AG04450 (cell line): ENCODE measurements around the gene DPYSL4. TPM values are rescaled to one million over a fixed set of nuclear protein-coding genes. Genes with fewer than 3 reads are reported as not detected.

Source experiments
- CTCF ChIA-PET: fragments of 300-600, 350-600 bp; formaldehyde crosslinking; extraction: SDS; loops from one replicate; lab custom pipeline; 2022; ENCODE audit warnings: antibody characterized with exemption, inconsistent platforms; lab: Charles Lee
- POLR2A ChIA-PET: fragments of 350-600 bp; formaldehyde crosslinking; extraction: SDS; loops from one replicate; lab custom pipeline; 2021; ENCODE audit warnings: antibody characterized with exemption, inconsistent platforms; lab: Yijun Ruan, JAX
- DNase-seq: peaks from one replicate; pipeline ENCODE4 v3.0.0-alpha.2; 2011; ENCODE audit warnings: low read depth, low spot score
- H3K27ac ChIP-seq: one replicate; pipeline ENCODE4 v1.5.1; 2012; ENCODE audit warnings: low read depth, low read length, control low read depth
- H3K27me3 ChIP-seq: one replicate; pipeline ENCODE4 v1.6.0; 2012; ENCODE audit warnings: low read length; ENCODE audit not compliant: control insufficient read depth, insufficient read depth
- H3K4me3 ChIP-seq: 2 replicates; pipeline ENCODE4 v1.5.1; 2011; ENCODE audit warnings: mild to moderate bottlenecking, low read depth, low read length, control low read depth
- H3K9me3 ChIP-seq: 2 replicates; pipeline ENCODE4 v1.5.1; 2012; ENCODE audit warnings: low read length; ENCODE audit not compliant: control insufficient read depth, insufficient read depth
- polyA plus RNA-seq: library from polyadenylated mRNA; depleted of rRNA; stranded (reverse); fragments of >200 nt; gene quantifications from 2 replicates; pipeline ENCODE4 v1.2.3, GENCODE V29; 2011
- TF ChIP-seq, protein P1 (sequence below): IDR thresholded peaks from 2 replicates; pipeline ENCODE4 v1.5.1; 2011; ENCODE audit warnings: low read depth, low read length, control low read depth, inconsistent platforms

Gene DPYSL4
- polyA plus RNA-seq, 1 experiment = 9.0 TPM

DNA sequence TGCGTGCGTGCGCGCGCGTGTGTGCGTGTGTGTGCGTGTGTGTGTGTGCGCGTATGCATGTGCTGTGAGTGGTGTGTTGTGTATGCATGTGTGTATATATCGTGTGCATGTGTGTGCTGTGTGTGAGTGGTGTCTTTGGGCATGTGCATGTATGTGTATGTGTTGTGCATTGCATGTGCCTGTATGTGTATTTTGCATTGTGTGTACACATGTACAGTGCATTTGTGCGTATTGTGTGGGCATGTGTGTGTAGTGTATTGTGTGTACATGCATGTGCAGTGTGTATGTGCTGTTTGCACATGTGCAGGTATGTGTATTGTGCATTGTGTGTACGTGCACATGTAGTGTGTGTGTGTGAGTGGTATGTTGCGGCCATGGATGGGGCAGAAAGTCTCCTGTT is 6.0 kb upstream of the DPYSL4 start:
- Histone ChIP-seq H3K27me3 (peaks cover 22% of the 10 kb centered on the region), H3K9me3 (no peaks in the 10 kb centered on the region; the same call in 1 of the 2 replicates), H3K27ac (no peak overlapping the region), H3K4me3 (no peak overlapping the region)
- TF ChIP-seq, protein P1, sequence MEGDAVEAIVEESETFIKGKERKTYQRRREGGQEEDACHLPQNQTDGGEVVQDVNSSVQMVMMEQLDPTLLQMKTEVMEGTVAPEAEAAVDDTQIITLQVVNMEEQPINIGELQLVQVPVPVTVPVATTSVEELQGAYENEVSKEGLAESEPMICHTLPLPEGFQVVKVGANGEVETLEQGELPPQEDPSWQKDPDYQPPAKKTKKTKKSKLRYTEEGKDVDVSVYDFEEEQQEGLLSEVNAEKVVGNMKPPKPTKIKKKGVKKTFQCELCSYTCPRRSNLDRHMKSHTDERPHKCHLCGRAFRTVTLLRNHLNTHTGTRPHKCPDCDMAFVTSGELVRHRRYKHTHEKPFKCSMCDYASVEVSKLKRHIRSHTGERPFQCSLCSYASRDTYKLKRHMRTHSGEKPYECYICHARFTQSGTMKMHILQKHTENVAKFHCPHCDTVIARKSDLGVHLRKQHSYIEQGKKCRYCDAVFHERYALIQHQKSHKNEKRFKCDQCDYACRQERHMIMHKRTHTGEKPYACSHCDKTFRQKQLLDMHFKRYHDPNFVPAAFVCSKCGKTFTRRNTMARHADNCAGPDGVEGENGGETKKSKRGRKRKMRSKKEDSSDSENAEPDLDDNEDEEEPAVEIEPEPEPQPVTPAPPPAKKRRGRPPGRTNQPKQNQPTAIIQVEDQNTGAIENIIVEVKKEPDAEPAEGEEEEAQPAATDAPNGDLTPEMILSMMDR = no peak
- DNase-seq = no peak
- POLR2A ChIA-PET = no interaction called here
- CTCF ChIA-PET = no interaction called here

DNA sequence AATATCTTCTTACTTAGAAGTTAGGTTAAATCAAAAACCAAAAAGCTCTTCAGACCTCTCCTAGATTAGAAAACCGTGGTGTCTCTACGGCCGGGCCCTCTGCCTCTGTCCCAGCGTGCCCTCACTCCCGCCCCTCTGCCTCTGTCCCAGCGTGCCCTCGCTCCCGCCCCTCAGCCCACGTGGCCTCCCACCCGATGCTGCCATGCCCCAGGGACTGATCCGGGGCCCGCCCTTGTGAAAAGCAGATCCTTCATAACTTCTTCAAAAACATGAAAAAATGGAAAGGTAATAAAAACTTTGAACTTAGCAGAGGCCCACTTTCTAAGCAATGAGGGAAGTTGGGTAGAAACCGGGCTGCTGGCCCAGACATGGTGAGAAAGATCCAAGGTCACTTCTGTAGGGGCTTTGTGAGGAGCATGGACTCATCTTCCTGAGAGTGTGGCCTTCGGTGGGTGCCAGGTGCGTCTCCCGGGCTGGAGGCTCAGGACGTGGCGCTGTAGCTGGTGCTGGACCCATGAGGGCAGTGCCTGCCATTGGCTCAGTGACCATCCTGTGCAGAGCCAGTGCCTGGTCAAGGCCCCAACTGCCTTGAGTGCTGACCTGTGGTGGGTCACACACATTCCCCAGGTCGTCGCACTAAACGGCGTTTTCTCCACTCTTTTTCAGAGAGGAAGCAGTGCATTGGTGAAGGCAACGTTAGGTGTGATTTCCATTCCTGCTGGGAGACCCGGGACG is 4.9 kb upstream of the DPYSL4 start:
- ChIA-PET POLR2A (no interaction called here), CTCF (no interaction called here)
- Histone ChIP-seq H3K27ac (no peak overlapping the region), H3K27me3 (peaks cover 22% of the 10 kb centered on the region), H3K4me3 (no peak overlapping the region), H3K9me3 (no peaks in the 10 kb centered on the region; the same call in 1 of the 2 replicates)
- TF ChIP-seq, protein P1 = no peak
- DNase-seq = no peak

DNA sequence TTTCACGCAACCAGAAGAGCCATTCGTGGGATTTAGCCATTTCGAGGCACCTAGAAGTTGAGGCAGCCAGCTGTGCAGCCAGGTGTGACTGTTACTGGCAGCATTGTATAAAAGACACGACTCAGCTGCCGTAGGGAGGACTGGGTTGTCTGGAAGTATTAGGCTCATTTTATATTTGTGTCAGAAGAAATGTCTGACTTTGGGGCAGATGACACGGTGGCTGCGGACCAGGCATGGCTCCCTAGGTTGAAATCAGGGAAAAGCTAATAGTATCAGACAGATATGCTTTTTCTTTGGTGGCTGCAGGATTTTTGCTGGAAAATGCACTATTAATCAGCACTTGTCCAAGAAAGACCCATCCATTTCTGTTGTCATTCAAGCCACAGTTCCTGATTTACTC is 4.2 kb upstream of the DPYSL4 start:
- peaks cover 24% of the 10 kb centered on the region for H3K27me3 ChIP-seq
- POLR2A ChIA-PET = no interaction called here
- no peak for DNase-seq
- TF ChIP-seq, protein P1 = no peak
- H3K9me3 ChIP-seq = peaks cover under 1% of the 10 kb centered on the region; the same call in 1 of the 2 replicates
- H3K27ac ChIP-seq = no peak overlapping the region
- CTCF ChIA-PET = no interaction called here
- no peak overlapping the region for H3K4me3 ChIP-seq

DNA sequence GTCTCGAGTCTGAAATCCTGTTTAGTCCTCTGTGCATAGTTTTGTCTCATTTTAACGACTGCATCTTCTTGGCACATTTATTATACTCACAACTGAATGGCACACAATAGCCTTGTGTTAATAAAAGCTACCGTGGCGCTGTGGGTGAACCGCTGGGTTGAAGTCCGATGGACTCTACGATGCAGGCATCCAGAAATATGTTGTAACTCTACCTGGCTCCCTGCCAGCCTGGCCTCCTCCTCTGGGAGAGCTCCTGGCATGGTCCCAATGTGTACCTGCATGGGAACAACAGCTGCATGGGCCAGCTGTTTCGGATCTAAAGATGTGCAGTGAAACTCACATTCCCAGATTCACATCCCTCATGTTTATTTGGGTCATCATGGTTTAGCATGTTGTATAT is 3.7 kb upstream of the DPYSL4 start:
- TF ChIP-seq, protein P1 = no peak
- H3K27ac ChIP-seq = no peak overlapping the region
- CTCF ChIA-PET = interaction anchor here (0.5 kb wide), 1 partner anchor 1982 kb away, joined by 3 read pairs; no protein-coding TSS in a partner anchor

DNA sequence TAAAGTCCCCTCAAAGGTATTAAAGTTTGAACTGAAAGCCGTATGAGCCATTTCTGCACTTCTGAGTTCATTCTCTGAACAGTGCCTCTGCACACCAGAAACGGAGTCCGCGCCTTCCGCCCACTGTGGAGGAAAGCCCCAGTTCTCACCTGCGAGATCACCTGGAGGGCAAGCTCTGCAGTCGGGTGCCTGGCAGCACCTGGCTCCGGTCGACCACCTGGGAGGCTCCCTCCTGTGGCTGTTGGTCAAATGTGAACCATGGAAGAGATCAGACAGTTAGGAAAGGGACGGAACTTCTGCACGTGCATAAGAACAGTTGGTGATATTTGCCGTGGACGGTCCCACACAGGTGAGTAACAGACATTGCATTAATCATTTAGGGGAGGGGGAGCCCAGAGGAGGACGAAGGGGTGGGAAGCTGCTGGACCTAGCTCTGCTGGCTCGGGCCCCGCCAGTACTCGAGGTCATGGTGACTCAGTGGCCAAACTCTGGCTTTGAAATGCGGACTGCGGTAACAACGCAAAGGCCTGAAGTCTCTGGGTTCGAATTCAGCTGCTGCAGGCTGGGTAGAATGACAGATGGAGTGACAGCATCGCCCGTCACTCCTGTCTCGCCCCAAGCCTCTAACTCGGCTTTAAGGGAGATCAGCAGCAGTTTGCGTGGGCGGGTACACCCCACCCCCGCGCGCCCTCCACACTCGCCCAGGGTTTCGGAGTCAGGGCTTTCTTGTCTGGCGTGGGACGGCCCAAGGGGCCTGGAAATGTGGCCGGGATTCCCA is 1.7 kb upstream of the DPYSL4 start:
- peaks cover 4% of the 10 kb centered on the region; the same call in 1 of the 2 replicates for H3K9me3 ChIP-seq
- CTCF ChIA-PET = no interaction called here

More for the DNA sequence above, 3.7 kb upstream of the DPYSL4 start:
- H3K4me3 ChIP-seq = no peak overlapping the region
- POLR2A ChIA-PET = no interaction called here
- peaks cover 4% of the 10 kb centered on the region; the same call in 1 of the 2 replicates for H3K9me3 ChIP-seq
- H3K27me3 ChIP-seq = peaks cover 28% of the 10 kb centered on the region
- no peak for DNase-seq

More for the DNA sequence above, 1.7 kb upstream of the DPYSL4 start:
- TF ChIP-seq, protein P1 = no peak
- DNase-seq = no peak
- H3K27me3 ChIP-seq = peaks cover 29% of the 10 kb centered on the region
- POLR2A ChIA-PET = no interaction called here
- no peak overlapping the region for H3K4me3 ChIP-seq
- H3K27ac ChIP-seq = no peak overlapping the region
